Vagina (tissue), 2 donors: ENCODE results near the gene ZSWIM4.

Experiments
- POLR2A ChIP-seq, 2 donors: fragments of 450-650 bp; IDR thresholded peaks; one replicate each; pipeline ENCODE4 v1.6.1; 2017; ENCODE audit warnings: antibody characterized with exemption in 2 of 2, mild to moderate bottlenecking in 2 of 2, moderate library complexity in 2 of 2
- POLR2AphosphoS5 ChIP-seq, 2 donors: sonication (generic); formaldehyde crosslinking; IDR thresholded peaks; one replicate each; pipeline ENCODE4 v1.9.0; 2017; ENCODE audit warnings: antibody characterized with exemption in 2 of 2, mild to moderate bottlenecking in 2 of 2, low read depth in 1 of 2; ENCODE audit not compliant: insufficient read depth in 1 of 2
- TF ChIP-seq, protein P1 (sequence below), 3 experiments: fragments of 450-650 bp in 2 of 3; fragments of 200-600 bp in 1 of 3; sonication (generic) in 1 of 3; IDR thresholded peaks; one replicate each; pipeline ENCODE4 v1.5.1; 2017 to 2019; ENCODE audit warnings: antibody characterized with exemption in 3 of 3, mild to moderate bottlenecking in 2 of 3, moderate library complexity in 2 of 3

- TF ChIP-seq, protein P1, sequence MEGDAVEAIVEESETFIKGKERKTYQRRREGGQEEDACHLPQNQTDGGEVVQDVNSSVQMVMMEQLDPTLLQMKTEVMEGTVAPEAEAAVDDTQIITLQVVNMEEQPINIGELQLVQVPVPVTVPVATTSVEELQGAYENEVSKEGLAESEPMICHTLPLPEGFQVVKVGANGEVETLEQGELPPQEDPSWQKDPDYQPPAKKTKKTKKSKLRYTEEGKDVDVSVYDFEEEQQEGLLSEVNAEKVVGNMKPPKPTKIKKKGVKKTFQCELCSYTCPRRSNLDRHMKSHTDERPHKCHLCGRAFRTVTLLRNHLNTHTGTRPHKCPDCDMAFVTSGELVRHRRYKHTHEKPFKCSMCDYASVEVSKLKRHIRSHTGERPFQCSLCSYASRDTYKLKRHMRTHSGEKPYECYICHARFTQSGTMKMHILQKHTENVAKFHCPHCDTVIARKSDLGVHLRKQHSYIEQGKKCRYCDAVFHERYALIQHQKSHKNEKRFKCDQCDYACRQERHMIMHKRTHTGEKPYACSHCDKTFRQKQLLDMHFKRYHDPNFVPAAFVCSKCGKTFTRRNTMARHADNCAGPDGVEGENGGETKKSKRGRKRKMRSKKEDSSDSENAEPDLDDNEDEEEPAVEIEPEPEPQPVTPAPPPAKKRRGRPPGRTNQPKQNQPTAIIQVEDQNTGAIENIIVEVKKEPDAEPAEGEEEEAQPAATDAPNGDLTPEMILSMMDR (IDR thresholded peaks at IDR 0.05), result no peak
- no peak for TF ChIP-seq POLR2AphosphoS5 (IDR thresholded peaks at IDR 0.05; ENCODE audit: insufficient read depth in 1 of 2, low read depth in 1 of 2)
- no peak for TF ChIP-seq POLR2A (IDR thresholded peaks at IDR 0.05)
These were observed 75.6 kb downstream of the ZSWIM4 start for GRCh38 chr19:13870873-13871272.
